Superior temporal gyrus (tissue), 1 donor: Measurements from ENCODE around the gene HKDC1.
A peak's percentile ranks its signal among the peaks of the same experiment; 100 is the strongest.

Source experiments
- DNase-seq: peaks from one replicate; pipeline ENCODE4 v3.0.0-alpha.2; 2016; ENCODE audit errors: extremely low spot score

The HKDC1 gene

DNA sequence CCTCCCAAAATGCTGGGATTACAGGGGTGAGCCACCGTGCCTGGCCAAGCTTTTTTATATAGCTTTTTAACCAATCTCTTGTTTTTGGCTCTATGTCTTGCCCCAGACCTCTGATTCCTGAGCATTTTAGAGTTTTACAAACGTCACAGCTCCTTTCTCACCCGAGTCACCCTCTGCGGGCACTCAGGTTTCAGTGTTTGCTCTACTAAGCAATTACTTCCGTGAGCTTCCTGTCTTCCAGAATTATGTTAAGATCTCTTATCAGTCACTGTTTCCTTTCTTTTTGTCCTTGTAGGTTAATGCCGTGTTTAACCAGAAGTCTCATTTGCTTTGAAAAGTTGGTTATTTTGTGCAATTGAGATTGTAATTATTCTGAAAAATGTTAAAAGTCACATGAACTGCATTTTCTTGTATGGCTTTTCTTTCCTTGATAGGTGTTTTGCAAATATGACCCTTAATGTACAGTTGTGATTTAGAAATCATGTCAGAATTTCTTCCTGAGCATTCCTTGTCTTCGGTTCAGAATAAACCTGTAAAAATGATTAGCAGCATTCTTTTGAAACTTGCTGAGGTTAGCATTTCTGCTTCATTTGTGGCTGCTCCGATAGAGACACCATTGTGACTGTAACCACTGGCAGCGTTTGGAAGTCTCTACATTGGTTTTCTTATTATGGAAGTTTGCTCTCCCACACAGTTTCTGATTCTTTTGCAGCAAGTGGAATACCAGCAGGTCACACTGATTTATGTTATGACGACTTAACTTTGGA, 4.5 kb upstream of the HKDC1 start:
- no peak for DNase-seq

DNA sequence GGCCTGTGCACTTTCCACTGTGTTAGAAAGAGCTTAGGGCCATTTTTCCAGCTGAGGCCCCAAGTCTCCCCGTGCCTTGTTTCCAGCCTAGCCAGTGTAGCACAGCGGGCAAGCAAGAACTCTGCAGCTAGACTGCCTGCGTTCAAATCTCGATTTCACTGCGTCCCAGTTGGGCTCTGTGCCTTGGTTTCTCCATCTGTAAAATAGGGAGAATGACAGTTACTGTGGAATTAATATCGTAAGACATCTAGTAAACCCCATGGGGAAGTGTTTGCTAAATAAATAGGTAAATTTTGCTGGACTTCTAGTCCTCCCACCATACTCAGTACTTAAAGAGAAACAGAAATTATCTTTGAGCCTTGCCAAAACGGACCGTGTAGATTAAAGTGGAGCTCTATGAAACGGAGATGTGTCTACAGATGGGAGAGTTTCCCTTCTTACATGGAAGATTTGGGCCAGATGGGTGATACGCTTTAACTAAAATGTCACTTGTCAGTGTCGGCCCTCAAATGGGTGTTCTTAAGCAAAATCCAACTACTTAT, 3.5 kb upstream of the HKDC1 start:
- no peak for DNase-seq

DNA sequence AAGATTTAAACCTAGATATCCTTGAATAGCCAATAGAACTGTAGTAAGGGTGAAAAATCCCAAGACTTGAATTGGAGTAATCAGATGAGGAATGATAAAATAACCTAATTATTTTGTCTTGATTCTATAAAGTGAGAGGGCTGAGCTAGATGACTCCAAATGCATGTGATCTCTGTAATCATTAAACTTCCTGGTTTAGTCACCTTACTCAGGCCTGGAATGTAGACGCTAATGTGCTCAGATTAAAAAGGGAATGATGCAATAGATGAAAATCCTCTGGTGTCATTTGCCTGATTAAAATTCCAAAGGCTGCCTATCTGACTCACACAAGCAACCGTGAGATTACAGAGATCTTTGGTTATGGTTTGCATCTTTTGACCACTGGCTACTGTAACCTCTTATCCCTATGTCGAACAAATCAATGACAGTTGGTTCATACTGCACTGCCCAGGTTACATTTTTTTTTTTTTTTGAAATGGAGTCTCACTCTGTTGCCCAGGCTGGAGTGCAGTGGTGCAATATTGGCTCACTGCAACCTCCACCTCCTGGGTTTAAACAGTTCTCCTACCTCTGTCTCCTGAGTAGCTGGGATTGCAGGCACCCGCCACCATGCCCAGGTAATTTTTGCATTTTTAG, 2.9 kb upstream of the HKDC1 start:
- no peak for DNase-seq

DNA sequence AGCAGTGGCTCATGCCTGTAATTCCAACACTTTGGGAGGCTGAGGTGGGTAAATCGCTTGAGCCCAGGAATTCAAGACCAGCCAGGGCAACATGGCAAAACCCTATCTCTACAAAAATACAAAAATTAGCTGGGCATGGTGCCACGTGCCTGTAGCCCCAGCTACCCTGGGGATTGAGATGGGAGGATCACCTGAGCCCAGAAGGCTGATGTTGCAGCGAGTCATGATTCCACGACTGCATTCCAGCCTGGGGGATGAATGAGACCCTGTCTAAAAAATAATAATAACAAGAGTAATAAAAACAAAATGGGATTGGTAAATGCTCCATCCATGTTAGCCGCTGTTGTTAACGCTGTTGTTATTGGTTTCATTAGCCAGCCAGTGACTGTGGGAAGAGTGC, 1.3 kb upstream of the HKDC1 start:
- DNase-seq: no peak

DNA sequence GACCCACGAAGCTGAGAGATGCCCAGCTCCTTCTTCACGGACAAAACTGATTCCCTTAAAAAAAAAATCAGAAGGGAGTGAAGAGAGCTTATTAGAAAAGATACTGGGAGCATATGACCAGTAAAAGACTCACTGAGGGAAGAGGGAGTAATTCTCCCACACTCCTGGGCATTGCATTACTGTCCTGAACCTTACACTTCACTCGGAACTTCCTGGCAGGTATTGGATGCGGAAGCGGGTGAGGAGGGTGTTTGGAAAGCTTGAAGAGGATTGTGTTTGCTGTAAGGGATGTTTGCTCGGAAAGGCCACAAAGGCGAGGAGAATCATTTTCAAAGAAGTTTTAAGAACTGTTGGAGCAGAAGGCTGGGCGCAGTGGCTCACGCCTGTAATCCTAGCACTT, 375 bp downstream of the HKDC1 start:
- DNase-seq: no peak

DNA sequence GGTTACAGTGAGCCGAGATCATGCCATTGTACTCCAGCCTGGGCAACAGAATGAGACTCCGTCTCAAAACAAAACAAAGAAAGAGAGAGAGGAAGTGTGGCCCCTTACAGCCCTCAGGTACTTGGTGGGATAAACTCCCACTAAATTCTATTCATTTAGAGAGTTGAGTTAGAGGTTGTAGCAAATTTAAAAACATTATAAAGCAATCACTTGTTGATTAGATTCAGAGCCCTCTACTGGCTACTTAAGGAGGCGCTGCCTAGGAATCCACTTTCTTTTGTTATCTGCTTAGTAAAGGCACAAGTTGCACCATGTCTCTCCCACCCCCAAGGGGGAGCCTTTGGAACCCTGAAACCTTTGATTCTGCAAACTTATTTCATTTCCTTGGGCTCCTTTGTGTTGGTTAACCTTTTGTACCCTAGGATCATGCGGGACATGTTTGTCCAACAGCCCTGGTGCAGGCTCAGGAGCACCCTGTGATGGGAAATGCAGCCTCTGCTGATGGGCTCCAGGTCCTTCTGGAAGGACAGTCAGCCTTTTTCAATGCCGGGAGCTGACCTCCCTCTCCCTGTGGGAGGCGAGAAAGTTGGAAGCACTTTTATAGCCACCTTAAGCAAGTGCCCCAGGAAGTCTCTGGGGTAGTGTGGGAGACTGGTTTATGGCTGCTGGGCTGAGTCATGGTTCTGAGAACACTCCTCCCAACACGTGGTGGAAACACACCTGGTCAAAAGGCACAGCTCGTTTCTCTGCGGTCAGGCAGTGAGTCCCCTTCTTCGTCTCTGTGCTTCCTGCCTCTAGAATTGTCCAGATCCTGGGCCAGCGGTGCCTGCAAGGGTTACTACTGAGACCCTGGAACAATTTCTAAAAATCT, 2.3 kb downstream of the HKDC1 start:
- peak; percentile 58 for DNase-seq

DNA sequence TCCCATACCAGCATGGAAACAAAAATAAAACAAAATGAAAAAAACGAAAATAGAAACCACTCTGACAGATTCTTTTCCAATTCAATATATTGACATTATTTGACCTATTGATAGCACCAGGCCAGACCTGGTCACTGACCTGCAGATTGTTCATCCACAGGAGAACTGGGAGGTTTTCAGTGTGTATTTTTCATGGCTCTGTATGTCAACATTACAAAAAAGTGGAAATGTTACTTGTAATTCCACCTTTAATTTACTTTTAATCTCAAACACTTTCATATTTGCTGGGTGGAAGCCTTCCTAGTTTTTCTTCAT, 2.9 kb downstream of the HKDC1 start:
- DNase-seq: no peak

DNA sequence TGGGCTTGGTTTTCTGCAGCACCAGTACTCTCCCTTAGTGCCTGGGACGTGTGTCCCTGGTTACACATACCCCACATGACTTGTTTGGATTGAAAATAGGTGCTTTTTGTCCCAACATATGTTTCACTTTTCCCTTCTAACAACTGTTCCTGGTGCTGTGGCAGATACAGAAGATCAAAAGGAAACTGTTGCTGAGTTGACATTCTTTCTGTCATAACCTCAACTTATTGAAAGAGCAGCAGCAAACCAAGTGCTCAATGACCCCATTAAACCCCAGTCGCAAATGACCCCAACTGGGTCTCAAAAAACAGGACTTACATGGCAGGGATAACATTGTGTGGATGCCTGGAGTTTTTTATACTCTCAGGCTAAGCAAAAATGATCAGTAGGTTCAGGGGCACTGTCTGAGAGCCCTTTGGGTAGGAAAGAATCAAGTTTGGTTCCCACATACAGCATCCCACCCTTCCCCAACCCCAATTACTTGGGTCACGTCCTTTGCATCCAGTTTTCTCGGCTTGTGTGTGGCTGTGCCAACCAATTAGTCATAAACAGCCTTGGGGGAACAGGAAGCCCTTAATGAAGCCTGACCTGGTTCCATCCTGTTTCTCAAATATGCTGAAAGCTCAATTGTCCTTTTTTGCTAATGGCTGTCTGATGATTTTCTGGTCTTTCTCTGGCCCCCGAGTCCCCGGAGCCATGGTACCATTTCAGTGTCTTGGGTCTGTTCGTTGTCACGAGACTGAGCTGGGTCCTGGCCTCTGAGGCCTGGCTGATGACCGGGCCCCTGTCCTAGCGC, 4.9 kb downstream of the HKDC1 start:
- DNase-seq: no peak

DNA sequence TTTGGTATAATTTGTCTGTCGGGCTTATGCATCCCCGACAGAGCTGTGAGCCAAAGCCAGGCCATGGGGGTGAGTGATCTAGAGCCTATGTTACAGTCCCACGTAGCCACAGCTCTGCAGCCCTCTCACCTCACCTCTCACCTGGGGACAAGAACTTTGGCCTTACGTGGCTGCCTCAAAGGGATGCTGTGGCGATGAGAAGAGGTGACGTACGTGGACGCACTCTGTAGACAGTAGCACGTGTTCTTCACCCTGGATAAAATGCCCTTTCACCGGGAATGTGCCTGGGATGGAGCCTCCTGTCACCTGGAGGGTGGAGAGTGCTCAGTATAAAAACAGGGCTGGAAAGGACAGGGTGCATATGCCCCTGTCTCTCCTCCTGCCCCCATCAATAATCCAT, 5.5 kb downstream of the HKDC1 start:
- DNase-seq: no peak

DNA sequence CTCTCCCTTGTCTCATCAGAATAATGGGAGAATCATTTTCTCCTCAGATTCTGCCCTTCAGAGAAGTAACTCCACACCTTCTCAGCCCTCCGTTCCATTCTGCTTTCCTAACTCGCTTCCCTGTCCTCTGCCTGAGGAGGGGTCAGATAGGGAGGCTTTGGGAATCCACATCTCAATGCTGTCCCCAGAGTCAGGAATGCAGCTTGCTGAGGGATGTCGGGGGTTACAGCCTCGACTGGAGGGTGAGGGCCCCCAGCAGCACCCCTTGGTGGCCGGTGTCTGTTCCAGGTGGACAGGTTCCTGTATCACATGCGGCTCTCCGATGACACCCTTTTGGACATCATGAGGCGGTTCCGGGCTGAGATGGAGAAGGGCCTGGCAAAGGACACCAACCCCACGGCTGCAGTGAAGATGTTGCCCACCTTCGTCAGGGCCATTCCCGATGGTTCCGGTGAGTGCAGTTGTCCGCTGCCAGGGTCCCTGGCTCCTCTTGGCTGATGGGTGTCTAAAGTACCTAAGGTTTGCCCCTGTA, 6.9 kb downstream of the HKDC1 start:
- DNase-seq: no peak

DNA sequence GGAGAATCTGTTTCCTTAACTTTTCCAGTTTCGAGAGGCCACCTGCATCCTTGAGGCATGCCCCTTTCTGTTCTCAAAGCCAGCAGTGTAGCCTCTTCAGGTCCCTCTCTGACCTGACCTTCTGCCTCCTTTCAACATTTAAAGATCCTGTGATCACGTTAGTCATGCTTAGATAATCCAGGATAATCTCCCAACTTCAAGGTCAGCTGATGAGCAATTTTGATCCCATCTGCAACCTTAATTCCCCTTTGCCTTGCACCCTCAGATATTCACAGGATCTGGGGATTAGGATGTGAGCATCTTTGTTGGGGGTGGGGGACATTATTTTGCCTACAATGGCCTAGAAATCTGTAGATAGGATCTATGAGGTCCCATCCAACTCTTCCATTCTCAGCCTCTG, 8.0 kb downstream of the HKDC1 start:
- DNase-seq: no peak

DNA sequence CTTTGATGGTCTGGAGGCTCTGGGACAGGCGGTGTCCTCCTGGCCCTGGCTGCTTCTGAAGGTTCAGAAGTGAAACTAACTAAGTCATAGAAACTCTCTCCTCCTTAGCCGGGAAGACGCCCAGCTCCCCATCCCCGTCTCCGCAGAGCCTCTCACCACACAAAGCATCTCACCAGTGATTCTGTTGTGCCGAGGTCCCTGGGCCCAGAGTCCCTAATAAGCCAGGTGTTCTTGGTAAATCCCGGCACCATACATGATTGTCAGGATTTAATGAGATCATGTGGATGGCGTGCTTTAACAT, 9.4 kb downstream of the HKDC1 start:
- DNase-seq: no peak

DNA sequence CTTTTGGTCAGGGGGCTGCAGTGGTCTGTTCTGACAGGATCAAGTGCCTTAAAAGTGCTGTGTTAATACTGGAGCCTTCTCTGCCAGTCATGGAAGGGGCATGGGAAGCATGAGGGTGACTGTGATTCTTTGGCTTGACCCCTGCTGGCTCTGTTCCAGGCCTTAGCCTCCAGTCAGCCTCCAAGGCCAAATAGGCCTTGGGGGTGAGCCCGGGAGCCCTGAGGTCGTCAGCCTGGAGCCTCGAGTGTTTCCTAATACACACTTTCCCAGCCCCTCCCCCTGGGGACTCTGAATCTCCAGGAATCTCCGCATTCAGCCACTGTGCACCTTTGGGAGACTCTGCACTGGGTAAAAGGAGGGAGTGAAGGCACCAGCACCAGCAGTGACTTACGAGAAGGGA, 10.0 kb downstream of the HKDC1 start:
- no peak for DNase-seq

DNA sequence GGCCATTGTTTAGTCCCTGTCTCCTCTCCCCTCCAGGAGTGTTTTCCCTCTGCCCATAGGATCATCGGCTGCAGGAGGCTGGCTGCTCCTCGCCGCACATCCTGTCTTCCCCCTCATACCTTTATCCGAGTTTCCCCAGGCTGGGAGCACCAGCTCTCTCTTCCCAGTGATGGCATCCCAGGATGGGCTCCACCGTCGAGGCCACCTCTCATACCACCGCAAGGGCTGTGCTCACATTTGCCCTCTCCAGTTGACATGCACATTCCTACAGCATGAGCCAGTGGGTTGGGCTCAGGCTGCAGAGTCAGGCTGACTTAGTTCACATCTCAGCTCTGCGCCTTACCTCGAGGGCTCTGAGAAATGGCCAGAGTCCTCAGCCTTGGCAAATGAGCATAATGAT, 12.1 kb downstream of the HKDC1 start:
- no peak for DNase-seq

DNA sequence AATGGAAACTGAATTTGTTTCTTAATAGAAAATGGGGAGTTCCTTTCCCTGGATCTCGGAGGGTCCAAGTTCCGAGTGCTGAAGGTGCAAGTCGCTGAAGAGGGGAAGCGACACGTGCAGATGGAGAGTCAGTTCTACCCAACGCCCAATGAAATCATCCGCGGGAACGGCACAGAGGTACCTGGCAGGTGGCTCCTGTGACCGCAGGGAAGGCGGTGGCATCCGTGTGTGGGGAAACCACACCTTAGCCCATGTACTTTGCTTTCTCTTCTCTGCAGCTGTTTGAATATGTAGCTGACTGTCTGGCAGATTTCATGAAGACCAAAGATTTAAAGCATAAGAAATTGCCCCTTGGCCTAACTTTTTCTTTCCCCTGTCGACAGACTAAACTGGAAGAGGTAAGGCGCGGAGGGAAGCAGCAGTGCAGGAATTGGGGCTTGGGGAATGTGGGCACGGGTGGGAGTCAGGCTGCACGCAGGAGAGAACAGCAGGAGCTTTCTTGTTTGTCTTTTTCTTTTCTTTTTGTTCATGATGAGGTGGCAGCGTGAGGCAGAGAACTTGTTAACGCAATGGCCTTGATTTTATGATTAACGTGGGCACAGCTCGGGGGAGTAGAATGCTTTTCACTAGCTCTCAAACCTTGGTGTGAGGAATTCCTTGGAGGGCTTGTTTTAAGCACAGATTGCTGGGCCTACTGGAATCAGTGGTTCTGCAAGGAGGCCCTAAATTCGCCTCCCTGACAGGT, 12.8 kb downstream of the HKDC1 start:
- no peak for DNase-seq

DNA sequence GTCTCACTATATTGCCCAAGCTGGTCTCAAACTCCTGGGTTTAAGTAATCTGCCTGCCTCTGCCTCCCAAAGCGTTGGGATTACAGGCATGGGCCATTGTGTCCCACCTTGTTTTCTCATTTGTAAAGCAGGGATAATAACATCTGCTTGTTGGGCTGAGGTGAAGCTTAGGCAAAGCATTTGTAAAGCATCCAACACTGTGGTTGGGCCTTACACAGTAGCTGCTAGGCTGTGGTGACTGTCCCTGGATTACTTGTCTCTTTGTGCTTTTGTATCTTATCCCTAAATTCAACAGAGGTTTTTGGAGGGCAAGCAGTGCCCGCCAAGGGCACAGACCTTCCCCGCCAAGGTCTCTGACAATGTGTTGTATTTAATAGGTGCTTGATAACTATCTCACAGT, 14.3 kb downstream of the HKDC1 start:
- no peak for DNase-seq

DNA sequence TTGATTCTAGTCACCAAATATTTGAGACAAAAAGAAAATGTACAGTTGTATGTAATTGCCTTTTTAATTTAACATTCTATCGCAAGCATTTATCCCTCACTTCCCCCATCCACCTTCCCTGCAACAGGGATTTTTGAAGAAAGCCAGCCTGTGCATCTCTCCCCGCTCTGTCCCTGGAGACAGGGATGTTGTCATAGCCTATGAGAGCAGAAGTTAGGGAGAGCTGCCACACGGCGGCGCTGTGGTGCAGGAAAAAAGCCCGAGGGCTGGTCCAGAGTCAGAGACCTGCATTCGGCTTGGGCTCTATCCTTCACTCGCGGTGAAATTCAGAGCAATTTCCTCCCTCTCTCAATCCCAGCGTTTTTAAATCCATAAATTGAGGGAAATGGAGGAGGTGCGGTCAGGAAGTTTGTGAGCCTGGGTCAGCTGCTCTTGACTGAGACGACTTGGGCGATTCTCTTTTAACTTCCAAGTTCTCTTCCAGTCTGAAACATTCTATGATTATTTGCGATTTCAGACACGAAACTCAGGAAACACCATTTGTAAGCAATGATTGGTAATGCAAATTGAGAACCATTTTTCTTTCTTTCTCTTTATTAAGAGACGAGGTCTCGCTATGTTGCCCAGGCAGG, 17.5 kb downstream of the HKDC1 start:
- DNase-seq: peak; percentile 96

DNA sequence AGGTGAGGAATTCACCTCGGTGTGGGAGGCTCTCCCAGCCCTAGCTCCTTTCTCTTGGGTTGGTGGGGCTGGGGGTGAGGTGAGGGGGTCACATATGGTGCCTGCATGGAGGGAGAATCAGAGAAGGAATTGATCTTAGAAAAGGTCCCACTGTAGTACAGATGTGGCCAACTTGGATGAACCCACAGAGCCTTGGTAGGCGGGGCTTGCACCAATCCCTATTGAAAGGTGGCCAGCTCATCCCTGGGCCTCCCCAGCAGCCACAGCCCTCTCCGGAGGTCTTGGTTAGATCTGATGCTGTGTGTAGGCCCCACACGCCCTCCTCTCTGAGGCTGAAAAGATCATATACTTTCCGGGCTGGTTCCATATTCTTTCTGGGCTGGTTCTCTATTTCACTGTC, 19.0 kb downstream of the HKDC1 start:
- DNase-seq: no peak

DNA sequence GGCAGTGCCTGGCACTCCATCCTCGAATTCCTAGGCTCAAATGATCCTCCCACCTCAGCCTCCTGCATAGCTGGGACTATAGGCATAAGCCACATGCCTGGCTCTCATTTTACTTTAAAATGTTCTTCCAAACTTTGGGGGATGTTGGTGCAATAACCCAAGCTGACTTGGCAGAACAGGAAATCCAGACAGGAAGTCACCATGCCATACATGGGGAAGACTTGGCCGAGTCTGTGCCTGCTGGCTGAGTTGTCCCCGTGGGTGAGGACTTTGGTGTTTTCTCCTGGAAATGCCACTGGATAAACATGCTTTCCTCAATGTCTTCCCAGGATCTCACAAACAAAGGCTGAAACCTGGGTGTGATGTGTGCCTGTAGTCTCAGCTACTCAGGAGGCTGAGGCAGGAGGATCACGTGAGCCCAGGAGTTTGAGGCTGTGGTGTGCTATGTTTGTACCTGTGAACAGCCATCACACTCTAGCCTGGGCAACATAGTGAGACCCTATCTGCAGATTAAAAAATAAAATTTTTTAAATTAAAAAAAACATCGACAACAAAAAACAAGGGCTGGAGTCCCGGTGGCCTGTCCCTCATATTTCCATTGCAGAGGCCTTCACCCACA, 19.8 kb downstream of the HKDC1 start:
- no peak for DNase-seq

DNA sequence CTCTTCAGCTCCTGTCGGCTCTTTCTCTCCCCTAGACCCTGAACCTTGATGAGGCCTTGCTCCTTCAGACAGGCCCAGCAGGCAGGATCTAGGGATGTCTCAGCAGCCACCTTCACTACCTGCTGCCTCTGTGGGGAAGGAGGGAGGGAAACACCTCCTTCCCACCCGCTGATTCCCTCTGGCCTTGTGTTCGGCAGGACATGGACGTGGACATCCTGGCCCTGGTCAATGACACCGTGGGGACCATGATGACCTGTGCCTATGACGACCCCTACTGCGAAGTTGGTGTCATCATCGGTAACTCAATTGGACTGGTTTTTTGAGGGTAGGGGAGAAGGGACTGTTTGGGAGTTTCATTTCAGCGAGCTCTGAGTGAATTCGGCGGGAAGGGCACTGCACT, 20.3 kb downstream of the HKDC1 start:
- DNase-seq: no peak
